Karpas-422 (cell line): ENCODE results near the gene EWSR1. TPM values are rescaled to one million over a fixed set of nuclear protein-coding genes. Genes with fewer than 3 reads are reported as not detected.

Experiments used
- DNase-seq: peaks from one replicate; pipeline ENCODE4 v3.0.0-alpha.2; 2015
- H2AFZ ChIP-seq: fragments of 200-600 bp; sonication (generic); 2 replicates; pipeline ENCODE4 v1.6.1; 2014; ENCODE audit warnings: antibody characterized with exemption, low read length, mixed read lengths
- H3K27ac ChIP-seq: fragments of 200-600 bp; sonication (generic); 2 replicates; pipeline ENCODE4 v1.5.1; 2014; ENCODE audit warnings: mild to moderate bottlenecking, low read length, moderate library complexity
- H3K27me3 ChIP-seq: fragments of 200-600 bp; sonication (generic); 2 replicates; pipeline ENCODE4 v1.6.1; 2014; ENCODE audit warnings: low read length, mixed read lengths
- H3K36me3 ChIP-seq: fragments of 200-600 bp; sonication (generic); 2 replicates; pipeline ENCODE4 v1.6.1; 2014; ENCODE audit warnings: low read length, mixed read lengths; ENCODE audit not compliant: insufficient read depth
- H3K4me1 ChIP-seq: fragments of 200-600 bp; sonication (generic); 2 replicates; pipeline ENCODE4 v1.6.1; 2014; ENCODE audit warnings: mild to moderate bottlenecking, low read length, mixed read lengths
- H3K4me2 ChIP-seq: fragments of 200-600 bp; sonication (generic); 2 replicates; pipeline ENCODE4 v1.6.1; 2014; ENCODE audit warnings: low read length, low read depth, mild to moderate bottlenecking; ENCODE audit not compliant: poor library complexity, severe bottlenecking
- H3K4me3 ChIP-seq: fragments of 200-600 bp; sonication (generic); 2 replicates; pipeline ENCODE4 v1.5.1; 2014; ENCODE audit warnings: mild to moderate bottlenecking, antibody characterized with exemption, low read length, mixed read lengths
- H3K79me2 ChIP-seq: fragments of 200-600 bp; sonication (generic); 2 replicates; pipeline ENCODE4 v1.6.1; 2014; ENCODE audit warnings: mild to moderate bottlenecking, low read length, mixed read lengths
- H3K9ac ChIP-seq: fragments of 200-600 bp; sonication (generic); 2 replicates; pipeline ENCODE4 v1.6.0; 2014; ENCODE audit warnings: low read length
- H3K9me2 ChIP-seq: fragments of 200-600 bp; sonication (generic), shearing (Covaris generic); replicated peaks from 2 replicates; pipeline ENCODE4 v1.6.0; 2014; ENCODE audit warnings: mild to moderate bottlenecking, low read length, moderate library complexity; ENCODE audit not compliant: insufficient read depth
- H3K9me3 ChIP-seq: fragments of 300-700, 200-600 bp; sonication (generic); 2 replicates; pipeline ENCODE4 v1.6.1; 2014; ENCODE audit warnings: low read length, mixed read lengths
- H4K20me1 ChIP-seq: fragments of 200-600 bp; sonication (generic); 2 replicates; pipeline ENCODE4 v1.6.1; 2014; ENCODE audit warnings: mild to moderate bottlenecking, antibody characterized with exemption, low read length, low read depth; ENCODE audit not compliant: insufficient read depth
- small RNA-seq: library from RNA; depleted of rRNA; stranded (forward); fragments of <200 nt; gene quantifications from one replicate; pipeline ENCODE3, GENCODE V24; 2014
- total RNA-seq: library from RNA; depleted of rRNA; stranded (reverse); fragments of >200 nt; shearing (Covaris generic); gene quantifications from 2 replicates; pipeline ENCODE4 v1.2.3, GENCODE V29; 2014; ENCODE audit warnings: low replicate concordance; rRNA removed

Gene EWSR1
- total RNA-seq, 1 experiment from 2014 or later = 309 TPM

DNA sequence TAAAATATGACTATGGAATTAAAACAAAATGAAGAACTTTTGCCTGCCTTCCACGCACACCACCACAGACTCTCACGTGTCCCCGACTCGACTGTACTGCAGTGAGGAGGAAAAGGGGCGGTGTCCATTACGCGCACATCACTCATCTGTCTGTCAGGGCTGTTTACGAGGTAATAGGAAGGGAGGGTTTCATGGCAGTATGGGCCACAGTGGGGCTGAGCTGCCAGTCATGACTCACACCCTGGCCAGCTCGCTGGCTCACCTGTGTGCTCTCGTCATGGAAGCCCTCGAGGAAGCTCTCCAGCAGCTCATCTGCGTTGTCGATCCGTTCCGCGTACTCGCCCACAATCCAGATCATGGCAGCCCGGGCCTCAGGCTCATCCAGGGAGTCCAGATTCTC is 80.9 kb downstream of the EWSR1 start:
- no peak overlapping the region for H3K27ac ChIP-seq
- H3K9me2 ChIP-seq = no peaks in the 10 kb centered on the region
- no peak overlapping the region for H2AFZ ChIP-seq
- H3K4me3 ChIP-seq = no peak overlapping the region
- no peaks in the 10 kb centered on the region for H3K27me3 ChIP-seq
- H3K9me3 ChIP-seq = no peaks in the 10 kb centered on the region
- no peaks in the 10 kb centered on the region for H3K79me2 ChIP-seq
- H4K20me1 ChIP-seq = 0 out of 2 replicates have a peak, but pooled peaks cover 3% of the 10 kb centered on the region
- H3K4me2 ChIP-seq = no peak overlapping the region
- DNase-seq = no peak
- peaks cover 24% of the 10 kb centered on the region; the same call in 1 of the 2 replicates for H3K36me3 ChIP-seq
- H3K9ac ChIP-seq = no peak overlapping the region
- H3K4me1 ChIP-seq = no peaks in the 10 kb centered on the region

Small RNA genes lying within 50 kb of the gene (small RNA-seq; reads per million reads assigned to genes)
- gene MIR3653 = not detected

Other genes starting within 250 kb of the EWSR1 start
- gene C22orf31, start 206.4 kb upstream of the EWSR1 start, total RNA-seq = not detected in 2 replicates
- gene KREMEN1, start 195.2 kb upstream of the EWSR1 start, total RNA-seq = not detected in 2 replicates
- gene EMID1, start 62.4 kb upstream of the EWSR1 start, total RNA-seq = 0.26 and 0.32 TPM in 2 replicates
- 8.8 and 29.7 TPM in 2 replicates for gene RHBDD3, start 287 bp upstream of the EWSR1 start, total RNA-seq
- not detected in 2 replicates for gene GAS2L1, start 38.4 kb downstream of the EWSR1 start, total RNA-seq
- 0.76 TPM in 1 of 2 replicates, not detected in the other for gene RASL10A, start 47.4 kb downstream of the EWSR1 start, total RNA-seq
- gene AP1B1, start 120.3 kb downstream of the EWSR1 start, total RNA-seq = 40.3 and 63.9 TPM in 2 replicates
- not detected in 2 replicates for gene RFPL1, start 170.3 kb downstream of the EWSR1 start, total RNA-seq
- gene NEFH, start 211.9 kb downstream of the EWSR1 start, total RNA-seq = not detected in 2 replicates